Naive thymus-derived CD4-positive, alpha-beta T cell (primary cell): ENCODE data around the gene SLCO3A1. TPM values are rescaled to one million over a fixed set of nuclear protein-coding genes. Genes with fewer than 3 reads are reported as not detected.

Experiments used
- ATAC-seq: fragments of 150-1000 bp; cut with Tn5 transposase; 2 replicates; pipeline ENCODE4 v1.10.0; 2021; ENCODE audit warnings: mild to moderate bottlenecking, moderate library complexity
- CTCF ChIA-PET: fragments of 350-600 bp; sonication (Branson Sonifier 250); formaldehyde crosslinking; loops from one replicate; lab custom pipeline; 2021; ENCODE audit warnings: antibody characterized with exemption; lab: Charles Lee
- POLR2A ChIA-PET: fragments of 350-600 bp; sonication (Branson Sonifier 250); formaldehyde crosslinking; loops from one replicate; lab custom pipeline; 2021; ENCODE audit warnings: antibody characterized with exemption, inconsistent platforms; lab: Charles Lee
- DNase-seq, 9 donors: peaks; one replicate each; pipeline versions ENCODE4 v3.0.0 to v3.0.0-alpha.2; 2020 to 2022; ENCODE audit warnings: mixed read lengths in 1 of 9
- H3K27ac ChIP-seq: one replicate; pipeline ENCODE4 v1.7.0; 2013; ENCODE audit warnings: mild to moderate bottlenecking, low read depth, low read length, moderate library complexity
- H3K27me3 ChIP-seq, 2 donors: one replicate each; pipeline ENCODE4 v1.7.0; 2013; ENCODE audit warnings: low read length in 2 of 2, mild to moderate bottlenecking in 2 of 2, moderate library complexity in 2 of 2; ENCODE audit not compliant: control insufficient read depth in 2 of 2, insufficient read depth in 2 of 2
- H3K36me3 ChIP-seq, 3 experiments: 1 replicate in 2 of 3; 2 replicates in 1 of 3; pipeline ENCODE4 v1.7.0; 2013; ENCODE audit warnings: low read length in 3 of 3, mild to moderate bottlenecking in 3 of 3, moderate library complexity in 1 of 3; ENCODE audit not compliant: insufficient read depth in 3 of 3, control insufficient read depth in 2 of 3
- H3K4me1 ChIP-seq, 2 donors: one replicate each; pipeline ENCODE4 v1.7.0; 2013; ENCODE audit warnings: low read length in 2 of 2, mild to moderate bottlenecking in 2 of 2, moderate library complexity in 1 of 2; ENCODE audit not compliant: control insufficient read depth in 2 of 2, insufficient read depth in 2 of 2
- H3K4me3 ChIP-seq: 2 replicates; pipeline ENCODE4 v1.7.0; 2013; ENCODE audit warnings: mild to moderate bottlenecking, low read length
- H3K9me3 ChIP-seq, 3 experiments: 1 replicate in 2 of 3; 2 replicates in 1 of 3; pipeline ENCODE4 v1.7.0; 2013; ENCODE audit warnings: low read length in 3 of 3; ENCODE audit not compliant: control insufficient read depth in 2 of 3
- H3K27ac Mint-ChIP-seq, 9 donors: one replicate each; pipeline ENCODE4 v1.8.0; 2020 to 2022; ENCODE audit warnings: mixed read lengths in 9 of 9, mild to moderate bottlenecking in 8 of 9, moderate library complexity in 5 of 9, inconsistent platforms in 2 of 9
- H3K27me3 Mint-ChIP-seq, 5 donors: one replicate each; pipeline ENCODE4 v1.8.0; 2021 to 2022; ENCODE audit warnings: mixed read lengths in 5 of 5, mild to moderate bottlenecking in 1 of 5
- H3K36me3 Mint-ChIP-seq, 5 donors: one replicate each; pipeline ENCODE4 v1.8.0; 2020 to 2022; ENCODE audit warnings: mixed read lengths in 5 of 5, mild to moderate bottlenecking in 3 of 5, inconsistent platforms in 1 of 5
- H3K4me1 Mint-ChIP-seq, 7 donors: one replicate each; pipeline ENCODE4 v1.8.0; 2020 to 2022; ENCODE audit warnings: mixed read lengths in 7 of 7, mild to moderate bottlenecking in 3 of 7, inconsistent platforms in 1 of 7
- H3K4me3 Mint-ChIP-seq, 10 donors: one replicate each; pipeline ENCODE4 v1.8.0; 2020 to 2022; ENCODE audit warnings: mild to moderate bottlenecking in 10 of 10, mixed read lengths in 10 of 10, moderate library complexity in 6 of 10, inconsistent platforms in 2 of 10
- H3K9me3 Mint-ChIP-seq, 11 donors: one replicate each; pipeline ENCODE4 v1.8.0; 2020 to 2022; ENCODE audit warnings: mixed read lengths in 11 of 11, mild to moderate bottlenecking in 4 of 11, inconsistent platforms in 1 of 11, moderate library complexity in 1 of 11
- intact Hi-C, 2 donors: fragments of 100-400 bp; cut with micrococcal nuclease; formaldehyde crosslinking; loops; one replicate each; pipeline ENCODE4 v1.15.1; 2023
- polyA plus RNA-seq, 2 donors: library from polyadenylated mRNA; unstranded; fragments of 300-500 nt; fragmentation: Illumina TruSeq; gene quantifications; one replicate each; pipeline ENCODE4 v1.2.3, GENCODE V29; 2021
- total RNA-seq, 6 experiments: library from RNA in 5 of 6; stranded (reverse) in 5 of 6; gene quantifications; 1 replicate in 5 of 6; 2 replicates in 1 of 6; pipeline ENCODE4 v1.2.3 and lab custom pipeline; 2021 to 2026

The SLCO3A1 gene
- total and polyA plus RNA-seq, 7 experiments from 2014 or later: 15.4 to 69.1 (median 24.3) TPM

DNA sequence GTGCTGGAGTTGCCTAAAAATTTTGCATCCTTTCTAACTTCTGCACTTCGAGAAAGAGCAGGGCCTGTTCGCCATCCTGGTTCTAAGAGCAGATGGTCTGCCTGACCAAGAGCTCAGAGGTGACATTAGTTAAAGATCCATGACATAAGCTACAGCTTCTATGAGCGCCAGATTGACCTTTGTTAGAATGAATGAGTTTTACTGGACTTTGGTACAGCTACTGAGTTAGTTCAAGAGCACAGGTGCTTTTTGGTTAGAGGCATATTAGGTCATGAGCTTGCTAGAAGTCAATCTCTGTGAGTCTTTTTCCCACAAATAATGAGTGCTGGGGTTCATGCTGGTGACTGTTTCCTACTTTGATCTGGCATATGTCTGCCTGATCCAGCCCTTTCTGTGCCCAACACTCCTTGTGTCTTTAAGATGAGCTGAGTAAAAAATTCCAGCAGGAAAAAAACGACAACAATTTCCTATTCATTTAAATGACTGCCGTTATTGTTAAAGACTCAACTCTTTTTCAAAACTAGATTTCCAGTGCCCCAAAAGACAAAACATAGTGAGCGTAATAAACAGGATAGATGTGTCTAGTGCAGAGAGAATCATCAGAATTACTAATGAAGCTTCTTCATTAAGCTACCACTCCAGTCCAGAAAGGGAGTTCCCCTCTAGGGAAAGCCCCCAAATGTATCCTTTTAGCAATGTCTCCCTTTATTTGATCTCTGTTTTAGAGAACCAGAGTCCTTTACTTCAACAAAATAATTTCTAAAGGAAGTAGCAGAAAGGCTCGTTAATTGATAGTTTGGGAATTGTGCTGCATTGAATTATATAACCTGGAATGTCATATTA lies 152.9 kb downstream of the SLCO3A1 start:
- H3K27ac ChIP-seq: no peak overlapping the region
- CTCF ChIA-PET: no interaction called here
- no peak overlapping the region for H3K27ac Mint-ChIP-seq
- H3K9me3 ChIP-seq: no peaks in the 10 kb centered on the region
- no peaks in the 10 kb centered on the region for H3K27me3 Mint-ChIP-seq
- H3K4me1 ChIP-seq: no peaks in the 10 kb centered on the region
- peaks cover 0 to 3% (median 0%) of the 10 kb centered on the region in 5 donors for H3K36me3 Mint-ChIP-seq
- DNase-seq (no peak), ATAC-seq (no peak)
- peaks cover 22 to 86% (median 45%) of the 10 kb centered on the region in 7 donors for H3K4me1 Mint-ChIP-seq
- no peak overlapping the region for H3K4me3 Mint-ChIP-seq
- intact Hi-C loops: loop anchor here in 1 of 2 donors (5.0 kb wide), 1 partner anchor 149 kb away; no protein-coding TSS in a partner anchor
- H3K4me3 ChIP-seq: no peak overlapping the region
- peaks cover 0 to 5% (median 0%) of the 10 kb centered on the region in 11 donors for H3K9me3 Mint-ChIP-seq
- H3K27me3 ChIP-seq: no peaks in the 10 kb centered on the region
- POLR2A ChIA-PET: no interaction called here
- H3K36me3 ChIP-seq: no peaks in the 10 kb centered on the region

DNA sequence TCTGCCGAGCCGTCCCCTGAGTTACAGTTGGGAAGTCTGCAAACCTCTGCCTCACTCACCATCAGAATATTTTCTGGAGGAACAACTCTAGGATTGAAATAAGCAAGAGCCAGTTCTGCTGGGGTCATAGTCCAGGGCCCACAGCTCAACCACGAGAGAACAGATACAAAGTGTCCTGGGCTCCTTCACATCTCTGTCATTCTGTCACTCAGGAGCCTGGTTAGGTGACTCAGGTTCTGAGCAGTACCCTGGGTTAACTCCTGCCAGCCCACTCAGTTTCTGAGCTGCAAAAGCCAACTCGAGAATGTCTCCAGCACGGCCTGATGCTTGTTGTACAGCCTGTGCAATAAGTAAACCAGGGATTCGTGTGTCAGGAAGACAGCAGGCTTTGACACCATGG lies 155.7 kb downstream of the SLCO3A1 start:
- H3K27ac Mint-ChIP-seq: peak overlapping the region in 1 of 9 donors; percentile 3
- POLR2A ChIA-PET: no interaction called here
- no peaks in the 10 kb centered on the region for H3K27me3 ChIP-seq
- H3K4me1 ChIP-seq: no peaks in the 10 kb centered on the region
- H3K27ac ChIP-seq: no peak overlapping the region
- no peak overlapping the region for H3K4me3 ChIP-seq
- CTCF ChIA-PET: no interaction called here
- H3K4me1 Mint-ChIP-seq: peaks cover 22 to 74% (median 47%) of the 10 kb centered on the region in 7 donors
- DNase-seq (no peak), ATAC-seq (no peak)
- intact Hi-C loops: loop anchor here in 1 of 2 donors (5.0 kb wide), 1 partner anchor 152 kb away; no protein-coding TSS in a partner anchor
- peak overlapping the region in 5 of 10 donors; percentile 6 to 61 (median 30) for H3K4me3 Mint-ChIP-seq
- H3K27me3 Mint-ChIP-seq: no peaks in the 10 kb centered on the region
- peaks cover 0 to 5% (median 0%) of the 10 kb centered on the region in 11 donors for H3K9me3 Mint-ChIP-seq
- H3K36me3 Mint-ChIP-seq: peaks cover 0 to 3% (median 0%) of the 10 kb centered on the region in 5 donors
- H3K36me3 ChIP-seq: no peaks in the 10 kb centered on the region
- no peaks in the 10 kb centered on the region for H3K9me3 ChIP-seq

DNA sequence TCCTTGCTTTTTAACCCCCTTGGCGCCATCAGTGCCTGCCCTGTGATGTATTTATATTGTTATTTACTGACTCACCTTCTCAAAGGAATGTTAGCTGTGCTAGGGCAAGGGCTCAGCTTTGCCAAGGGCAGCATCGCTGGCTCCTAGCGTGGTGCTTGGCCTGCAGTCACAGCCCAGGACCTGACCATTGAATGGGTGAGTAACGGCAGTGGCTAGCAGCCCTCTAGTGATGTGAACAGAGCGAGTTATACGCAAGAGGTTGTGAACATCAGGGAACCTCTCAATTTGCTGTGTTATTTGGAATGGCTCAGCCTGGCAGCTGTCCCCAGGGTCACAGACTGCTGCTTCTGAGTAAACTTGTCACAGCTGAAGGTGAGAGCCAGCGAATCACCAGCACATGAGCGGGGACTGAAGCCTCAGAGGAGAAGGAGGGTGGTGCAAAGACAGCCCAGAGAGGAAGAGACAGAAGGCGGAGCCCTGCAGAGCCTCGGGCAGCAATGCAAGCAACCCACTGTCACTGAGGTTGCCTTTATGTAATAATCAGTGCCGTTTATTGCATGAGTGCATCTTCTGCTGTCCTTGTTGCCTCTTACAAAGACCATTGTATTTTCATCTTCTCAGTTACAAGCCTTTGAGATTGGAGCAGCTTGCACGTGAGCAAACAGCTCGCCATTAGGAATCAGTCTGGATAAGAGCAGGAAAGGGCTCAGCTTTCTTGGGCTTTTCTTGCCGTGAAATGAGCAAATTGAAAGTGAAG lies 158.3 kb downstream of the SLCO3A1 start:
- H3K4me1 Mint-ChIP-seq: peaks cover 22 to 72% (median 43%) of the 10 kb centered on the region in 7 donors

GRCh38 chr15:92012368-92012629 lies 158.8 kb downstream of the SLCO3A1 start:
- Histone ChIP-seq H3K4me3 (no peak overlapping the region), H3K36me3 (no peaks in the 10 kb centered on the region), H3K9me3 (no peaks in the 10 kb centered on the region), H3K4me1 (no peaks in the 10 kb centered on the region), H3K27me3 (no peaks in the 10 kb centered on the region), H3K27ac (no peak overlapping the region)
- H3K36me3 Mint-ChIP-seq: peaks cover 0 to 8% (median 3%) of the 10 kb centered on the region in 5 donors
- peak overlapping the region in 2 of 10 donors; percentile 30 to 66 for H3K4me3 Mint-ChIP-seq
- peaks cover 0 to 1% (median 0%) of the 10 kb centered on the region in 11 donors for H3K9me3 Mint-ChIP-seq
- peaks cover 22 to 72% (median 42%) of the 10 kb centered on the region in 7 donors for H3K4me1 Mint-ChIP-seq
- ATAC-seq (no peak), DNase-seq (peak in 1 of 9 donors; percentile 29)
- intact Hi-C loops: no loop called here
- ChIA-PET CTCF (no interaction called here), POLR2A (no interaction called here)
- no peaks in the 10 kb centered on the region for H3K27me3 Mint-ChIP-seq
- no peak overlapping the region for H3K27ac Mint-ChIP-seq

More for the DNA sequence above, 158.3 kb downstream of the SLCO3A1 start:
- H3K27ac Mint-ChIP-seq: no peak overlapping the region
- ChIA-PET CTCF (no interaction called here), POLR2A (no interaction called here)
- Histone ChIP-seq H3K36me3 (no peaks in the 10 kb centered on the region), H3K9me3 (no peaks in the 10 kb centered on the region), H3K4me3 (no peak overlapping the region), H3K4me1 (no peaks in the 10 kb centered on the region), H3K27me3 (no peaks in the 10 kb centered on the region), H3K27ac (no peak overlapping the region)
- intact Hi-C loops: no loop called here
- H3K9me3 Mint-ChIP-seq: peaks cover 0 to 5% (median 0%) of the 10 kb centered on the region in 11 donors
- ATAC-seq: peak; percentile 63
- H3K27me3 Mint-ChIP-seq: no peaks in the 10 kb centered on the region
- DNase-seq: peak in 1 of 9 donors; percentile 13
- peak overlapping the region in 2 of 10 donors; percentile 30 to 66 for H3K4me3 Mint-ChIP-seq
- peaks cover 0 to 5% (median 3%) of the 10 kb centered on the region in 5 donors for H3K36me3 Mint-ChIP-seq

DNA sequence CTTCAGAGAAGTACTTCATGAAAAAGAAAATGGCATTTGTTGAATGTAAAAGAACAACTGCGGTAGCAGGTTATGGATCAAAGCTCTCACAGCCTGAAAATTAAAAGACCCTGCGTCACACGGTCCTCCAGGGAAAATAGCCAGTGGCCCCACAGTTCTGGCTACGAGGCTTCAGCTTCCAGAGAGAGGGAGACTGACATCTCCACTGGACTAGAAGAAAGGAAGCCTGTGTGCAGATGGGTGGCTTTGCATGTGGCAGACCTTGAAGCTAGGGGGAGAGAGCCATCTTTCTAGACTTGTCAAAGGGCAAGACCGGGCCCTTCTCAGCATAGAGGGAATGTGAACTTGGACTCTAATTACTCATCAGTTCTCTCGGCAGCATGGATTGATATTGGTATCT lies 159.4 kb downstream of the SLCO3A1 start:
- H3K9me3 Mint-ChIP-seq: no peaks in the 10 kb centered on the region
- H3K27ac ChIP-seq: no peak overlapping the region
- H3K4me1 ChIP-seq: no peaks in the 10 kb centered on the region
- H3K9me3 ChIP-seq: no peaks in the 10 kb centered on the region
- DNase-seq (no peak), ATAC-seq (no peak)
- H3K4me1 Mint-ChIP-seq: peaks cover 25 to 74% (median 45%) of the 10 kb centered on the region in 7 donors
- H3K27me3 ChIP-seq: no peaks in the 10 kb centered on the region
- H3K4me3 Mint-ChIP-seq: no peak overlapping the region
- peaks cover 0 to 8% (median 3%) of the 10 kb centered on the region in 5 donors for H3K36me3 Mint-ChIP-seq
- no peak overlapping the region for H3K27ac Mint-ChIP-seq
- H3K4me3 ChIP-seq: no peak overlapping the region
- ChIA-PET POLR2A (no interaction called here), CTCF (no interaction called here)
- no peaks in the 10 kb centered on the region for H3K27me3 Mint-ChIP-seq
- no peaks in the 10 kb centered on the region for H3K36me3 ChIP-seq
- intact Hi-C loops: no loop called here

DNA sequence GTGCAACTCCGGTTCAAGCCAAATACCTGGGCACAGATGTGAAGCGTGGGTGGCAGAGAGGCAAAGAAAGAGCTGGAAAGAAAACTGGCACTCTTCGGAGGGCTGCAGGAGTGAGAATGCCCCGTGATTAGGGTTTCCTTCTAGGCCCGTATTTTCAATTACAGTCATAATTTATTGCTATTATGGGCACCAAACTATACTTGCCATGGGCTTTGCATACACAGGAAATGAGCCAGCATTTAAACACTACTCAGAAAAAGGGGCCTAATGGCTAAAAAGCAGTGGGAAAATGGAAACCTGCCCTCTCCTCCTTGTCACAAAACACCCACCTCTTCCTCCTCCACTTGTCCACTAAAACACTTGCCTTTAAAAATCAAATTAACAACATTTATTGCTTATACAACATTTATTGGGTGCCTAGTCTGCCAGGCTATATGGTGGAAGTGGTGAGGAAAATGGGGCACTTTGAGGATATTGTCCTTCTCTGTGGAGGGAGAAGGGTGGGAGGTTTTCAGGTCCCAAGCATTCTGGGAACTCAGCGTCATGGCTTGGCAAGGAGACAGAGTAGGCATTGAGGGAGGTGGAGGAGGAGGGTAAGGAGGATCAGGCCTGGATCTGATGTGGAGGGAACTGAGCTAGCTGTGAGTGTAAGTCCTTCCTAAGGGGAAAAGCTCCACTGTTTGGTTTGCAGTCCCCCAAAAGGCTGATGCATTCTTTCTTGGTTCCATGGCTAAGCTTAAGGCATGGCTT lies 160.9 kb downstream of the SLCO3A1 start:
- H3K36me3 Mint-ChIP-seq: peaks cover 0 to 8% (median 3%) of the 10 kb centered on the region in 5 donors
- DNase-seq: no peak
- CTCF ChIA-PET: no interaction called here
- intact Hi-C loops: no loop called here
- ATAC-seq: no peak
- H3K4me3 Mint-ChIP-seq: no peak overlapping the region
- POLR2A ChIA-PET: no interaction called here
- no peak overlapping the region for H3K27ac ChIP-seq
- H3K9me3 ChIP-seq: no peaks in the 10 kb centered on the region
- H3K9me3 Mint-ChIP-seq: no peaks in the 10 kb centered on the region
- H3K27ac Mint-ChIP-seq: no peak overlapping the region
- peaks cover 0 to 3% of the 10 kb centered on the region in 2 donors for H3K4me1 ChIP-seq
- no peak overlapping the region for H3K4me3 ChIP-seq
- no peaks in the 10 kb centered on the region for H3K36me3 ChIP-seq
- no peaks in the 10 kb centered on the region for H3K27me3 Mint-ChIP-seq
- H3K27me3 ChIP-seq: no peaks in the 10 kb centered on the region
- peaks cover 12 to 70% (median 46%) of the 10 kb centered on the region in 7 donors for H3K4me1 Mint-ChIP-seq
